Right lobe of liver (tissue), 6 donors: ENCODE data around the gene BMP2K. TPM values are rescaled to one million over a fixed set of nuclear protein-coding genes. Genes with fewer than 3 reads are reported as not detected.
"Not testable (repeated sequence)": the region's sequence is repeated elsewhere in the genome, so short reads cannot be mapped to it uniquely, and the experiment has no call there.

Source experiments
- ATAC-seq, 4 donors: fragments of 200-7000 bp; cut with Tn5 transposase; one replicate each; pipeline ENCODE4 v1.9.1; 2020; ENCODE audit warnings: mild to moderate bottlenecking in 4 of 4, moderate library complexity in 4 of 4
- DNase-seq, 3 donors: peaks; one replicate each; pipeline ENCODE4 v3.0.0-alpha.2; 2020
- H3K27ac ChIP-seq, 3 donors: fragments of 200-600 bp; one replicate each; pipeline ENCODE4 v1.8.0; 2022
- H3K27me3 ChIP-seq, 2 donors: fragments of 200-600 bp; one replicate each; pipeline ENCODE4 v1.8.0; 2022
- H3K36me3 ChIP-seq, 4 donors: fragments of 200-600 bp; sonication (generic) in 1 of 4; one replicate each; pipeline versions ENCODE4 v1.5.1 to v1.8.0; 2017 to 2022; ENCODE audit warnings: control low read depth in 1 of 4
- H3K4me1 ChIP-seq, 4 donors: fragments of 200-600 bp; sonication (generic) in 1 of 4; one replicate each; pipeline versions ENCODE4 v1.5.1 to v1.8.0; 2017 to 2022; ENCODE audit warnings: control low read depth in 1 of 4
- H3K4me3 ChIP-seq, 3 donors: fragments of 200-600 bp; one replicate each; pipeline ENCODE4 v1.8.0; 2022
- H3K9me3 ChIP-seq, 4 donors: fragments of 200-600 bp; sonication (generic) in 1 of 4; one replicate each; pipeline versions ENCODE4 v1.5.1 to v1.8.0; 2017 to 2022; ENCODE audit warnings: control low read depth in 1 of 4
- POLR2A ChIP-seq: fragments of 450-650 bp; IDR thresholded peaks from one replicate; pipeline ENCODE4 v1.6.1; 2017; ENCODE audit warnings: antibody characterized with exemption, mild to moderate bottlenecking
- WGBS: methylation state at CpG from one replicate; pipeline ENCODE4 v1.1.6; 2018; ENCODE audit warnings: low coverage, low lambda C conversion rate; ENCODE audit not compliant: insufficient coverage; ENCODE audit errors: missing lambda C conversion rate; 5-methylcytosine and 5-hydroxymethylcytosine counted together
- intact Hi-C, 2 donors: fragments of 100-400 bp; cut with DNase I; formaldehyde crosslinking; loops; one replicate each; pipeline versions ENCODE4 v1.11.2 to v1.14.1; 2022
- total RNA-seq, 6 experiments: library from RNA; depleted of rRNA in 2 of 6; stranded (reverse); fragments of >200 nt in 2 of 6; fragmentation: NEBNext Ultra II Directional in 3 of 6; extraction: Animal tissue kit (Norgen Biotek cat#: 25700) in 3 of 6; gene quantifications; one replicate each; pipeline versions ENCODE4 v1.1.0 to v1.2.4, GENCODE V29; 2016 to 2023
- TF ChIP-seq, protein P1 (sequence below), 4 donors: fragments of 200-600 bp in 3 of 4; fragments of 450-650 bp in 1 of 4; IDR thresholded peaks; one replicate each; pipeline versions ENCODE4 v1.5.1 to v1.8.0; 2016 to 2022; ENCODE audit warnings: antibody characterized with exemption in 4 of 4, mild to moderate bottlenecking in 2 of 4
- donor health status: DM: no; HTN: yes; CAD: no.
- donor health status: DM: no; HTN: no; CAD: no.
- donor health status: DM: no; HTN: no; CAD: no.
- donor health status: DM: no; HTN: yes; CAD: no.
- donor health status: DM: no; HTN: yes; CAD: no.

Gene BMP2K
- total RNA-seq, 6 experiments from 2014 or later: 13.1 to 23.3 (median 18.2) TPM

DNA sequence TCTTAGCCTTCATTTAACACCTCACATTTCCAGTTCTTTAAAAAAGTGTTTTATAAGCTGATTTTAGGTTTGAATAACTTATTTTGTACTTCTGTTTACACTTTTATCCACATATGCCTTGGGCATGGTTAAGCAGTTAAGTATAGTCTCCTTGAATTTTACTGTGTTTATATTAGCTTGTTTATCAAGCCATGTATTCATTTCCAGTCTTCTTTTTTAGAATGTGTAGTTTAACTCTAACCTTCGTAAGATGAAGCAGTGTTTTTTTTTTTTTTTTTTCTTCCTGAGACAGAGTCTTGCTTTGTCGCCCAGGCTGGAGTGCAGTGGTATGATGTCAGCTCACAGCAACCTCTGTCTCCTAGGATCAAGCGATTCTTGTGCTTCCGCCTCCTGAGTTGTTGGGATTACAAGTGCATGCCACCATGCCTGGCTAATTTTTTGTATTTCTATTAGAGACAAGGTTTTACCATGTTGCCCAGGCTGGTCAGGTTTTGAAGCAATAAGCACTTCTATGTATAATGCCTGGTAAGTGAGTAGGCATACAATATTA lies 42.5 kb downstream of the BMP2K start:
- TF ChIP-seq, protein P1, sequence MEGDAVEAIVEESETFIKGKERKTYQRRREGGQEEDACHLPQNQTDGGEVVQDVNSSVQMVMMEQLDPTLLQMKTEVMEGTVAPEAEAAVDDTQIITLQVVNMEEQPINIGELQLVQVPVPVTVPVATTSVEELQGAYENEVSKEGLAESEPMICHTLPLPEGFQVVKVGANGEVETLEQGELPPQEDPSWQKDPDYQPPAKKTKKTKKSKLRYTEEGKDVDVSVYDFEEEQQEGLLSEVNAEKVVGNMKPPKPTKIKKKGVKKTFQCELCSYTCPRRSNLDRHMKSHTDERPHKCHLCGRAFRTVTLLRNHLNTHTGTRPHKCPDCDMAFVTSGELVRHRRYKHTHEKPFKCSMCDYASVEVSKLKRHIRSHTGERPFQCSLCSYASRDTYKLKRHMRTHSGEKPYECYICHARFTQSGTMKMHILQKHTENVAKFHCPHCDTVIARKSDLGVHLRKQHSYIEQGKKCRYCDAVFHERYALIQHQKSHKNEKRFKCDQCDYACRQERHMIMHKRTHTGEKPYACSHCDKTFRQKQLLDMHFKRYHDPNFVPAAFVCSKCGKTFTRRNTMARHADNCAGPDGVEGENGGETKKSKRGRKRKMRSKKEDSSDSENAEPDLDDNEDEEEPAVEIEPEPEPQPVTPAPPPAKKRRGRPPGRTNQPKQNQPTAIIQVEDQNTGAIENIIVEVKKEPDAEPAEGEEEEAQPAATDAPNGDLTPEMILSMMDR (IDR thresholded peaks at IDR 0.05): no peak
- no peak for TF ChIP-seq POLR2A
- DNase-seq: no peak
- Histone ChIP-seq H3K9me3 (no peaks in the 10 kb centered on the region), H3K4me3 (no peak overlapping the region), H3K27ac (no peak overlapping the region), H3K27me3 (no peaks in the 10 kb centered on the region), H3K36me3 (no peaks in the 10 kb centered on the region), H3K4me1 (no peaks in the 10 kb centered on the region)
- ATAC-seq: no peak
- 89% methylated on average over 3 of the region's 4 CpGs for WGBS
- intact Hi-C loops: no loop called here

DNA sequence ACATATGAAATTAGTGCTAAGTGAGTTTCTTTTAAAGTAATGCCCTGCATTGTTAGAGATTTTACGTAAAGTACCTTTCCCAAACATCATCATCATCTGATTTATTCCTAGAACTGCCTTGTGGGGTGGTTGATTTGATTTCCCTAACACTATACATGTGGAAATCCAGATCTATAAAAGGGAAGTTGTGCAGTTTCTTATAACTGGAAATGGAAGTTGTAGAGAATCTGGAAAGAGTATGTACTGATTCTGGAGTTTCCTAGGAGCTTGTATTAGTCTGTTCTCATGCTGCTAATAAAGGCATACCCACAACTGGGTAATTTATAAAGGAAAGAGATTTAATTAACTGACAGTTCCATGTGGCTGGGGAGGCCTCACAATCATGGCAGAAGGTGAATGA lies 47.9 kb downstream of the BMP2K start:
- DNase-seq (no peak), ATAC-seq (no peak)
- Histone ChIP-seq H3K36me3 (peaks cover 0 to 17% (median 0%) of the 10 kb centered on the region in 4 donors), H3K4me1 (no peaks in the 10 kb centered on the region), H3K27me3 (no peaks in the 10 kb centered on the region), H3K4me3 (no peak overlapping the region), H3K27ac (no peak overlapping the region), H3K9me3 (no peaks in the 10 kb centered on the region)
- intact Hi-C loops: no loop called here
- WGBS: 100% methylated on average over 1 of the region's 1 CpG
- no peak for TF ChIP-seq POLR2A
- TF ChIP-seq, protein P1 (IDR thresholded peaks at IDR 0.05): no peak

DNA sequence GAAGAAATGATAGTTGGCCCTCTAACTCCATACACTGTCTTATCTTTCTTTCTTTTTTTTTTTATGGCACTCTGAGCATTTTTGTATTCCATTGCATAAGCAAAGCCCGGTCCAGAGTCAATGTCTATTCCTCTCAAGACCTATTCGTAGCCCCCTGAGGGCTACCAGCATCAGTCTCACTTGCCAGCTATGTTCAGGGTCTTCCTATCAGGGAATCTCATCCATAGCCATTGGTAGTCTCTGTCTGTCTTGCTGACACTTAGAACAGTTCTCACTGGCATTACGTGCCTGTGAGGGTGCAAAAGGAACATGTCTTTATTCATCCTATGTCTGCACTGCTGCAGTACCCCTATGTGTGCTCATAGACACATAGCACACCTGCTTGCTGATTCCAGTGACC lies 51.0 kb downstream of the BMP2K start:
- 92% methylated on average over 2 of the region's 3 CpGs for whole genome bisulfite sequencing
- ATAC-seq: no peak

DNA sequence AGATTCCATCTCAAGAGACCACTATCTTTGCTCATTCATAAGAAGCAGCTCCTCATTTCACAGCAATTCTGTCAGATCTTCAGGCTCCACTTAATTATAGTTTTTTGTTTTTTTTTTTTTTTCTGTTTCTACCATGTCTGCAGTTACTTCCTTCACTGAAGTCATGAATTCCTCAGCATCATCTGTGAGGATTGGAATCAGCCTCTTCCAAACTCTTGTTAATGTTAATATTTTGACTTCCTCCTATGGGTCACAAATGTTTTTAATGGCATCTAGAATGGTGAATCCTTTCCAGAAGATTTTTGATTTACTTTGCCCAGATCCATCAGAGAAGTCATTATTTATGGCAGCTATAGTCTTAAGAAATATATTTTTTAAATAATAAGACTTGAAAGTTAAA lies 53.1 kb downstream of the BMP2K start:
- no peaks in the 10 kb centered on the region for H3K9me3 ChIP-seq

More for the DNA sequence above, 51.0 kb downstream of the BMP2K start:
- TF ChIP-seq, protein P1 (IDR thresholded peaks at IDR 0.05): no peak
- TF ChIP-seq POLR2A: no peak
- DNase-seq: no peak
- Histone ChIP-seq H3K27ac (no peak overlapping the region), H3K9me3 (no peaks in the 10 kb centered on the region), H3K4me3 (no peak overlapping the region), H3K27me3 (no peaks in the 10 kb centered on the region), H3K36me3 (peaks cover 0 to 17% (median 0%) of the 10 kb centered on the region in 4 donors), H3K4me1 (no peaks in the 10 kb centered on the region)
- intact Hi-C loops: no loop called here

DNA sequence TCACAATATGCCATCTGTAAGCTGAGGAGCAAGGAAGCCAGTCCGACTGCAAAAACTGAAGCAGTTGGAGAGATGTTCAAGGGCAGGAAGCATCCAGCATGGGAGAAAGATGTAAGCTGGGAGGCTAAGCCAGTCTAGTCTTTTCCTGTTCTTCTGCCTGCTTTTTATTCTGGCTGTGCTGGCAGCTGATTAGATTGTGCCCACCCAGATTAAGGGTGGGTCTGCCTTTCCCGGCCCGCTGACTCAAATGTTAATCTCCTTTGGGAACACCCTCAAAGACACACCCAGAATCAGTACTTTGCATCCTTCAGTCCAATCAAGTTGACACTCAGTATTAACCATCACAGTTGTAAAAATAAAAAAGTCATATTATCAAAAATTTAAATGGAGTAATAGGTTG lies 63.5 kb downstream of the BMP2K start:
- DNase-seq, H3K4me3 ChIP-seq, H3K27ac ChIP-seq, H3K36me3 ChIP-seq, ATAC-seq, H3K27me3 ChIP-seq, H3K4me1 ChIP-seq, intact Hi-C loops, H3K9me3 ChIP-seq: not testable (repeated sequence)
- 82% methylated on average over 3 of the region's 3 CpGs for WGBS

More for the DNA sequence above, 53.1 kb downstream of the BMP2K start:
- ATAC-seq: no peak
- TF ChIP-seq, protein P1 (IDR thresholded peaks at IDR 0.05): no peak
- TF ChIP-seq POLR2A: no peak
- peaks cover 0 to 17% (median 0%) of the 10 kb centered on the region in 4 donors for H3K36me3 ChIP-seq
- H3K27me3 ChIP-seq: no peaks in the 10 kb centered on the region
- DNase-seq: no peak
- H3K4me3 ChIP-seq: no peak overlapping the region
- no peak overlapping the region for H3K27ac ChIP-seq
- intact Hi-C loops: no loop called here
- H3K4me1 ChIP-seq: no peaks in the 10 kb centered on the region

DNA sequence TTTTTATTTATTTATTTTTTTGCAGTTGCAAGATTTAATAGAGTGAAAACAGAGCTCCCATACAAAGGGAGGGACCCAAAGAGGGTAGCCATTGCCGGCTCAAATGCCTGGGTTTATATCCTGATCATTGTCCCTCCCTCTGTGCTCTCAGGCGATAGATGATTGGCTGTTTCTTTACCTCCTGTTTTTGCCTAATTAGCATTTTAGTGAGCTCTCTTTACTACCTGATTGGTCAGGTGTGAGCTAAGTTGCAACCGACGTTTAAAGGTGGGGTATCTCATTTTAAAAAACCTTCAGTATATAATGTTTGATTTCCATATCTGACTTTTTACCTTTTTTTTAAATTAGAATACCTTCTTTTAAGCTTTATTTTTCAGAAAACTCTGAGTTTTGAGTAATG lies 64.1 kb downstream of the BMP2K start:
- WGBS: 100% methylated on average over 3 of the region's 4 CpGs

More for the DNA sequence above, 64.1 kb downstream of the BMP2K start:
- H3K36me3 ChIP-seq, H3K27ac ChIP-seq, intact Hi-C loops, H3K27me3 ChIP-seq, H3K4me3 ChIP-seq, H3K9me3 ChIP-seq, DNase-seq, ATAC-seq, H3K4me1 ChIP-seq: not testable (repeated sequence)
